Measurements from ENCODE around the gene USP24.

GRCh38 chr1:55262822-55263221 is 47.7 kb upstream of the USP24 start:
- TF ChIP-seq CTCF (IDR thresholded peaks at IDR 0.05) (no peak), POLR2A (IDR thresholded peaks at IDR 0.05) (no peak)

Data from esophagus squamous epithelium (tissue), 4 donors.